Measurements from ENCODE around the gene CHCHD3.

DNA sequence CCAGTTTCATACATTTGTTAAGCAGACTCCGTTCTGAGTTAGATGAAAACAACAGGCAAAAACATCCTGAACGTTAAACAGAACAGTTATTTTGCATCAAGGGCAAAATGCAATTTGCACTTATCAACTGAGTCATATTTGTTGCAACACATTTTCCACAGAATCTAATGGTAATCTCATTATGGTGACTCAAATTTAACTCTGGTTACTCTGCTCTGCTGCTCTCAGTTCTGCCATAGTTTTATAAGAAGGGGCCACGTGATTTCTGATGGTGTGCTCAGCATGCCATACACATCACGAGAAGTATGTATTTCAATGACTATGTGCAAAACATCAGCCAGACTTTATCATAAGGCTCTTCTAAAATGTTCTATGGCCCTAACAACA, 148.8 kb downstream of the CHCHD3 start:
- no peak for TF ChIP-seq EZH2phosphoT487 (IDR thresholded peaks at IDR 0.05; ENCODE audit: low read depth)
- TF ChIP-seq, protein P1, sequence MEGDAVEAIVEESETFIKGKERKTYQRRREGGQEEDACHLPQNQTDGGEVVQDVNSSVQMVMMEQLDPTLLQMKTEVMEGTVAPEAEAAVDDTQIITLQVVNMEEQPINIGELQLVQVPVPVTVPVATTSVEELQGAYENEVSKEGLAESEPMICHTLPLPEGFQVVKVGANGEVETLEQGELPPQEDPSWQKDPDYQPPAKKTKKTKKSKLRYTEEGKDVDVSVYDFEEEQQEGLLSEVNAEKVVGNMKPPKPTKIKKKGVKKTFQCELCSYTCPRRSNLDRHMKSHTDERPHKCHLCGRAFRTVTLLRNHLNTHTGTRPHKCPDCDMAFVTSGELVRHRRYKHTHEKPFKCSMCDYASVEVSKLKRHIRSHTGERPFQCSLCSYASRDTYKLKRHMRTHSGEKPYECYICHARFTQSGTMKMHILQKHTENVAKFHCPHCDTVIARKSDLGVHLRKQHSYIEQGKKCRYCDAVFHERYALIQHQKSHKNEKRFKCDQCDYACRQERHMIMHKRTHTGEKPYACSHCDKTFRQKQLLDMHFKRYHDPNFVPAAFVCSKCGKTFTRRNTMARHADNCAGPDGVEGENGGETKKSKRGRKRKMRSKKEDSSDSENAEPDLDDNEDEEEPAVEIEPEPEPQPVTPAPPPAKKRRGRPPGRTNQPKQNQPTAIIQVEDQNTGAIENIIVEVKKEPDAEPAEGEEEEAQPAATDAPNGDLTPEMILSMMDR (IDR thresholded peaks at IDR 0.05; ENCODE audit: low read depth, low read length) = no peak
